Hepatocyte (in vitro differentiated cells): ENCODE measurements around the gene BATF2.

Experiments
- CTCF ChIP-seq: fragments of 200-600 bp; sonication (generic); IDR thresholded peaks from 2 replicates; pipeline ENCODE4 v1.5.1; 2016; ENCODE audit warnings: antibody characterized with exemption, mild to moderate bottlenecking; ENCODE audit not compliant: poor library complexity
- EZH2 ChIP-seq: fragments of 200-600 bp; sonication (generic); IDR thresholded peaks from 2 replicates; pipeline ENCODE4 v1.6.1; 2016; ENCODE audit warnings: antibody characterized with exemption, mild to moderate bottlenecking, borderline replicate concordance
- EZH2phosphoT487 ChIP-seq: fragments of 200-600 bp; sonication (generic); IDR thresholded peaks from one replicate; pipeline ENCODE4 v1.6.1; 2018; ENCODE audit warnings: antibody characterized with exemption, mild to moderate bottlenecking, low read depth, moderate library complexity; ENCODE audit not compliant: unreplicated experiment, severe bottlenecking

GRCh38 chr11:65032216-65032615, 35.4 kb upstream of the BATF2 start:
- TF ChIP-seq EZH2, result no peak
- TF ChIP-seq CTCF, result no peak
- no peak for TF ChIP-seq EZH2phosphoT487
